H9 (cell line): ENCODE measurements around the gene CDH23. TPM values are rescaled to one million over a fixed set of nuclear protein-coding genes. Genes with fewer than 3 reads are reported as not detected.

Source experiments
- DNase-seq: peaks from one replicate; pipeline ENCODE4 v3.0.0-alpha.2; 2017
- H2AFZ ChIP-seq: one replicate; pipeline ENCODE4 v1.6.1; 2013; ENCODE audit warnings: mild to moderate bottlenecking, low read length, control low read depth, moderate library complexity
- H2AK5ac ChIP-seq: 2 replicates; pipeline ENCODE4 v1.6.1; 2013; ENCODE audit warnings: low read length, control low read depth, mixed read lengths; ENCODE audit not compliant: insufficient read length
- H2BK120ac ChIP-seq: one replicate; pipeline ENCODE4 v1.6.1; 2013; ENCODE audit warnings: low read depth, mild to moderate bottlenecking, low read length, control low read depth, inconsistent platforms; ENCODE audit not compliant: poor library complexity, severe bottlenecking
- H2BK12ac ChIP-seq: 2 replicates; pipeline ENCODE4 v1.6.1; 2013; ENCODE audit warnings: low read length, control low read depth, mixed read lengths, low read depth; ENCODE audit not compliant: insufficient read length
- H2BK15ac ChIP-seq: 2 replicates; pipeline ENCODE4 v1.6.1; 2013; ENCODE audit warnings: low read depth, low read length, control low read depth
- H2BK20ac ChIP-seq: one replicate; pipeline ENCODE4 v1.6.1; 2013; ENCODE audit warnings: low read depth, mild to moderate bottlenecking, low read length, control low read depth, inconsistent platforms; ENCODE audit not compliant: poor library complexity, severe bottlenecking
- H2BK5ac ChIP-seq: 2 replicates; pipeline ENCODE4 v1.6.1; 2013; ENCODE audit warnings: low read length, control low read depth, mixed read lengths; ENCODE audit not compliant: insufficient read length
- H3K14ac ChIP-seq: 2 replicates; pipeline ENCODE4 v1.6.1; 2013; ENCODE audit warnings: low read length, control low read depth; ENCODE audit not compliant: insufficient read depth
- H3K18ac ChIP-seq: 2 replicates; pipeline ENCODE4 v1.6.1; 2013; ENCODE audit warnings: low read depth, mild to moderate bottlenecking, mixed read lengths, low read length, control low read depth; ENCODE audit not compliant: insufficient read length
- H3K23ac ChIP-seq: 2 replicates; pipeline ENCODE4 v1.6.1; 2013; ENCODE audit warnings: low read length, control low read depth, mixed read lengths, low read depth; ENCODE audit not compliant: insufficient read length
- H3K23me2 ChIP-seq: 2 replicates; pipeline ENCODE4 v1.6.1; 2013; ENCODE audit warnings: low read depth, mild to moderate bottlenecking, mixed read lengths, low read length, control low read depth; ENCODE audit not compliant: insufficient read length, poor library complexity, severe bottlenecking
- H3K27ac ChIP-seq: 2 replicates; pipeline ENCODE4 v1.5.1; 2013; ENCODE audit warnings: low read length, control low read depth, mixed read lengths, low read depth; ENCODE audit not compliant: insufficient read length
- H3K27me3 ChIP-seq: 2 replicates; pipeline ENCODE4 v1.6.1; 2013; ENCODE audit warnings: low read length, control low read depth, inconsistent platforms; ENCODE audit not compliant: insufficient read depth
- H3K4ac ChIP-seq: 2 replicates; pipeline ENCODE4 v1.6.1; 2013; ENCODE audit warnings: low read depth, mild to moderate bottlenecking, control low read depth, inconsistent platforms, low read length, moderate library complexity
- H3K4me1 ChIP-seq: 2 replicates; pipeline ENCODE4 v1.6.1; 2013; ENCODE audit warnings: low read length, control low read depth, inconsistent platforms; ENCODE audit not compliant: insufficient read depth
- H3K4me2 ChIP-seq: 2 replicates; pipeline ENCODE4 v1.6.1; 2013; ENCODE audit warnings: low read length, control low read depth, mixed read lengths; ENCODE audit not compliant: insufficient read length, insufficient read depth
- H3K56ac ChIP-seq: 2 replicates; pipeline ENCODE4 v1.6.1; 2013; ENCODE audit warnings: low read depth, mild to moderate bottlenecking, mixed read lengths, low read length, control low read depth; ENCODE audit not compliant: insufficient read length
- H3K79me1 ChIP-seq: 2 replicates; pipeline ENCODE4 v1.6.1; 2013; ENCODE audit warnings: low read depth, mild to moderate bottlenecking, moderate library complexity, low read length, control low read depth, inconsistent platforms; ENCODE audit not compliant: insufficient read depth, poor library complexity, severe bottlenecking
- H3K79me2 ChIP-seq: 2 replicates; pipeline ENCODE4 v1.6.1; 2013; ENCODE audit warnings: low read length, control low read depth, inconsistent platforms; ENCODE audit not compliant: insufficient read depth
- H3K9ac ChIP-seq: 2 replicates; pipeline ENCODE4 v1.6.1; 2013; ENCODE audit warnings: low read length, control low read depth, mixed read lengths; ENCODE audit not compliant: insufficient read length; ENCODE audit errors: extremely low read depth
- H3K9me3 ChIP-seq: one replicate; pipeline ENCODE4 v1.6.1; 2013; ENCODE audit warnings: low read depth, low read length, inconsistent platforms; ENCODE audit not compliant: control insufficient read depth
- H3T11ph ChIP-seq: one replicate; pipeline ENCODE4 v1.6.1; 2013; ENCODE audit warnings: mild to moderate bottlenecking, low read length, control low read depth, inconsistent platforms
- H4K20me1 ChIP-seq: one replicate; pipeline ENCODE4 v1.6.1; 2013; ENCODE audit not compliant: control insufficient read depth, insufficient read length, insufficient read depth
- H4K5ac ChIP-seq: 2 replicates; pipeline ENCODE4 v1.6.1; 2013; ENCODE audit warnings: low read depth, mild to moderate bottlenecking, mixed read lengths, low read length, control low read depth; ENCODE audit not compliant: insufficient read length
- H4K8ac ChIP-seq: replicated peaks from 2 replicates; pipeline ENCODE4 v1.6.1; 2013; ENCODE audit warnings: low read length, control low read depth, mixed read lengths, low read depth; ENCODE audit not compliant: insufficient read length
- H4K91ac ChIP-seq: 2 replicates; pipeline ENCODE4 v1.6.1; 2013; ENCODE audit warnings: low read depth, mild to moderate bottlenecking, moderate library complexity, mixed read lengths, low read length, control low read depth; ENCODE audit not compliant: insufficient read length
- H3K27ac Mint-ChIP-seq, 3 experiments: 2 replicates in 2 of 3; 3 replicates in 1 of 3; pipeline ENCODE4 v1.8.0; 2020 to 2021; ENCODE audit warnings: mixed read lengths in 3 of 3, mild to moderate bottlenecking in 1 of 3, moderate library complexity in 1 of 3
- H3K27me3 Mint-ChIP-seq: 2 replicates; pipeline ENCODE4 v1.8.0; 2021; ENCODE audit warnings: low read depth, mild to moderate bottlenecking, moderate library complexity, mixed read lengths
- H3K36me3 Mint-ChIP-seq, 3 experiments: 2 replicates in 2 of 3; 3 replicates in 1 of 3; pipeline ENCODE4 v1.8.0; 2020 to 2021; ENCODE audit warnings: low read depth in 3 of 3, mixed read lengths in 3 of 3; ENCODE audit not compliant: insufficient read depth in 1 of 3
- H3K4me1 Mint-ChIP-seq, 2 experiments: 2 replicates each; pipeline ENCODE4 v1.8.0; 2020; ENCODE audit warnings: mixed read lengths in 2 of 2
- H3K4me3 Mint-ChIP-seq, 2 experiments: 2 replicates in 1 of 2; 3 replicates in 1 of 2; pipeline ENCODE4 v1.8.0; 2020 to 2021; ENCODE audit warnings: mild to moderate bottlenecking in 2 of 2, mixed read lengths in 2 of 2, moderate library complexity in 1 of 2
- H3K9me3 Mint-ChIP-seq, 2 experiments: 2 replicates in 1 of 2; 3 replicates in 1 of 2; pipeline ENCODE4 v1.8.0; 2020; ENCODE audit warnings: mild to moderate bottlenecking in 2 of 2, mixed read lengths in 2 of 2, moderate library complexity in 1 of 2
- CTCF ChIP-seq: fragments of 200-600 bp; sonication (generic); conservative IDR thresholded peaks from 3 replicates; pipeline ENCODE4 v1.8.0; 2021; ENCODE audit warnings: antibody characterized with exemption, mild to moderate bottlenecking
- WGBS: extraction: QIAGEN DNeasy Blood & Tissue Kit; methylation state at CpG from one replicate; pipeline ENCODE4 v1.1.7; 2013; ENCODE audit warnings: missing lambda C conversion rate, low lambda C conversion rate, mixed read lengths; ENCODE audit not compliant: insufficient read length; ENCODE audit errors: extremely low coverage; 5-methylcytosine and 5-hydroxymethylcytosine counted together
- total RNA-seq: library from RNA; stranded (reverse); gene quantifications from 2 replicates; pipeline ENCODE4 v1.2.1, GENCODE V29; 2021

Gene CDH23
- total RNA-seq, 1 experiment from 2014 or later: 2.1 TPM

GRCh38 chr10:71751515-71752224 is 354.9 kb downstream of the CDH23 start:
- Mint-ChIP-seq H3K9me3 (no peaks in the 10 kb centered on the region; a peak in 2 of 5 replicates), H3K4me1 (peaks cover 10 to 39% of the 10 kb centered on the region in 2 experiments; a peak in 3 of 4 replicates), H3K27ac (peak overlapping the region in 1 of 3 experiments; percentile 1; a peak in 1 of 7 replicates), H3K36me3 (no peaks in the 10 kb centered on the region), H3K4me3 (no peak overlapping the region), H3K27me3 (peaks cover 2% of the 10 kb centered on the region)
- Histone ChIP-seq H3K27ac (no peak overlapping the region), H3T11ph (no peak overlapping the region), H3K18ac (no peak overlapping the region), H2AK5ac (no peak overlapping the region), H2BK5ac (no peak overlapping the region), H4K91ac (no peak overlapping the region), H4K5ac (no peak overlapping the region), H3K4me1 (no peaks in the 10 kb centered on the region), H4K8ac (no peak overlapping the region), H2BK20ac (no peak overlapping the region), H3K9me3 (no peaks in the 10 kb centered on the region), H3K27me3 (no peaks in the 10 kb centered on the region), H2AFZ (no peak overlapping the region), H4K20me1 (no peaks in the 10 kb centered on the region), H3K4me2 (no peak overlapping the region), H3K23me2 (no peaks in the 10 kb centered on the region), H3K23ac (no peak overlapping the region), H2BK12ac (no peak overlapping the region), H3K79me2 (no peaks in the 10 kb centered on the region; the same call in 1 of the 2 replicates), H3K4ac (no peak overlapping the region), H3K9ac (no peak overlapping the region), H3K14ac (no peak overlapping the region), H3K56ac (no peak overlapping the region), H3K79me1 (no peaks in the 10 kb centered on the region), H2BK120ac (no peak overlapping the region), H2BK15ac (no peak overlapping the region)
- no CpG with 5 or more reads among the region's 14 CpGs for WGBS
- no peak for TF ChIP-seq CTCF
- DNase-seq: no peak
